Adrenal gland (tissue), 5 donors: ENCODE data around the gene GGT5.

Experiments
- CTCF ChIP-seq, 6 experiments: fragments of 450-650 bp in 4 of 6; fragments of 200-600 bp in 2 of 6; sonication (generic) in 1 of 6; IDR thresholded peaks; 1 replicate in 5 of 6; 2 replicates in 1 of 6; pipeline versions ENCODE4 v1.5.1 to v1.8.0; 2016 to 2021; ENCODE audit warnings: antibody characterized with exemption in 6 of 6, mild to moderate bottlenecking in 2 of 6, moderate library complexity in 1 of 6
- POLR2A ChIP-seq, 2 donors: fragments of 450-650 bp; IDR thresholded peaks; one replicate each; pipeline ENCODE4 v1.6.1; 2017; ENCODE audit warnings: antibody characterized with exemption in 2 of 2, mild to moderate bottlenecking in 2 of 2, moderate library complexity in 1 of 2
- donor health status: DM: no; HTN: no; CAD: no.

GRCh38 chr22:24185001-24185500 lies 59.8 kb downstream of the GGT5 start:
- TF ChIP-seq CTCF (IDR thresholded peaks at IDR 0.05) (no peak), POLR2A (IDR thresholded peaks at IDR 0.05) (no peak)
